ENCODE results near the gene CD96.

DNA sequence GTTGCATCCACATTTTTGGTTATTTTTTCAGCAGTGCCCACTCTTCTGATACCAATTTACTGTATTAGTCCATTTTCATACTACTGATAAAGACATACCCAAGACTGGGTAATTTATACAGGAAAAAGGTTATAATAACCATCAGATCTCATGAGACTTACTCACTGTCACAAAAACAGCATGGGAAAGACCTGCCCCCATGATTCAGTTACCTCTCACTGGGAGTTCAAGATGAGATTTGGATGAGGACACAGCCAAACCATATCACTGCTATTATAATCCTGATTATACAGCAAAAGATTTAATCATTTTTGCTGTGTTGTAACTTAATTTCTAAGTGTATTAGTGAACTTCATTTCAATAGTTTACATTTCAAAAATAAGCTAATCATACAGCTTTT is 46.5 kb downstream of the CD96 start:
- TF ChIP-seq, protein P1, sequence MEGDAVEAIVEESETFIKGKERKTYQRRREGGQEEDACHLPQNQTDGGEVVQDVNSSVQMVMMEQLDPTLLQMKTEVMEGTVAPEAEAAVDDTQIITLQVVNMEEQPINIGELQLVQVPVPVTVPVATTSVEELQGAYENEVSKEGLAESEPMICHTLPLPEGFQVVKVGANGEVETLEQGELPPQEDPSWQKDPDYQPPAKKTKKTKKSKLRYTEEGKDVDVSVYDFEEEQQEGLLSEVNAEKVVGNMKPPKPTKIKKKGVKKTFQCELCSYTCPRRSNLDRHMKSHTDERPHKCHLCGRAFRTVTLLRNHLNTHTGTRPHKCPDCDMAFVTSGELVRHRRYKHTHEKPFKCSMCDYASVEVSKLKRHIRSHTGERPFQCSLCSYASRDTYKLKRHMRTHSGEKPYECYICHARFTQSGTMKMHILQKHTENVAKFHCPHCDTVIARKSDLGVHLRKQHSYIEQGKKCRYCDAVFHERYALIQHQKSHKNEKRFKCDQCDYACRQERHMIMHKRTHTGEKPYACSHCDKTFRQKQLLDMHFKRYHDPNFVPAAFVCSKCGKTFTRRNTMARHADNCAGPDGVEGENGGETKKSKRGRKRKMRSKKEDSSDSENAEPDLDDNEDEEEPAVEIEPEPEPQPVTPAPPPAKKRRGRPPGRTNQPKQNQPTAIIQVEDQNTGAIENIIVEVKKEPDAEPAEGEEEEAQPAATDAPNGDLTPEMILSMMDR (IDR thresholded peaks at IDR 0.05): no peak
- no peak for TF ChIP-seq POLR2A (IDR thresholded peaks at IDR 0.05)

Data from body of pancreas (tissue), 4 donors.